Activated T-helper 1 cell treated with anti-CD3 and anti-CD28 coated beads, Interleukin-12 subunit alpha, Interleukin-12 subunit beta, Interleukin-2, Interleukin-4 antibody, amounts not matched to agents 30 ng/mL and 10 ng/mL and 1 ng/mL, durations not matched to agents 14 hours and 24 hours and 36 hours (primary cell): ENCODE measurements around the gene PRPS1L1. TPM values are rescaled to one million over a fixed set of nuclear protein-coding genes. Genes with fewer than 3 reads are reported as not detected.

Experiments used
- DNase-seq: peaks from one replicate; pipeline ENCODE4 v3.0.0; 2021; ENCODE audit warnings: low spot score
- H3K27ac Mint-ChIP-seq: one replicate; pipeline ENCODE4 v1.8.0; 2021; ENCODE audit warnings: mild to moderate bottlenecking, mixed read lengths
- H3K27me3 Mint-ChIP-seq: one replicate; pipeline ENCODE4 v1.8.0; 2022; ENCODE audit warnings: mild to moderate bottlenecking, moderate library complexity, mixed read lengths; ENCODE audit not compliant: insufficient read depth
- H3K36me3 Mint-ChIP-seq: one replicate; pipeline ENCODE4 v1.8.0; 2021; ENCODE audit warnings: low read depth, mixed read lengths
- H3K4me1 Mint-ChIP-seq: one replicate; pipeline ENCODE4 v1.8.0; 2021; ENCODE audit warnings: low read depth, mixed read lengths
- H3K4me3 Mint-ChIP-seq: one replicate; pipeline ENCODE4 v1.8.0; 2021; ENCODE audit warnings: mild to moderate bottlenecking, moderate library complexity, mixed read lengths
- H3K9me3 Mint-ChIP-seq: one replicate; pipeline ENCODE4 v1.8.0; 2021; ENCODE audit warnings: mixed read lengths
- intact Hi-C: fragments of 100-400 bp; cut with micrococcal nuclease; formaldehyde crosslinking; loops from one replicate; pipeline ENCODE4 v1.15.1; 2024
- total RNA-seq: library from RNA; stranded (reverse); gene quantifications from 2 replicates; pipeline ENCODE4 v1.2.3, GENCODE V29; 2022

The PRPS1L1 gene
- total RNA-seq, 1 donor from 2014 or later: not detected

GRCh38 chr7:17983221-17984062 lies 44.2 kb downstream of the PRPS1L1 start:
- no peaks in the 10 kb centered on the region for H3K9me3 Mint-ChIP-seq
- peaks cover 2% of the 10 kb centered on the region for H3K27me3 Mint-ChIP-seq
- no peak for DNase-seq
- no peak overlapping the region for H3K4me3 Mint-ChIP-seq
- H3K4me1 Mint-ChIP-seq: no peaks in the 10 kb centered on the region
- no peak overlapping the region for H3K27ac Mint-ChIP-seq
- no peaks in the 10 kb centered on the region for H3K36me3 Mint-ChIP-seq
- intact Hi-C loops: no loop called here

- H3K27me3 Mint-ChIP-seq: no peaks in the 10 kb centered on the region
- no peaks in the 10 kb centered on the region for H3K36me3 Mint-ChIP-seq
- no peaks in the 10 kb centered on the region for H3K4me1 Mint-ChIP-seq
- no peak overlapping the region for H3K4me3 Mint-ChIP-seq
- DNase-seq: no peak
- H3K27ac Mint-ChIP-seq: no peak overlapping the region
- intact Hi-C loops: no loop called here
- H3K9me3 Mint-ChIP-seq: no peaks in the 10 kb centered on the region
Measured at GRCh38 chr7:17976952-17977351, 50.7 kb downstream of the PRPS1L1 start.

Other genes starting within 250 kb of the PRPS1L1 start
- 27.3 and 27.6 TPM in 2 replicates for gene SNX13, start 87.4 kb downstream of the PRPS1L1 start, total RNA-seq